Measurements from ENCODE around the gene SDE2. TPM values are rescaled to one million over a fixed set of nuclear protein-coding genes. Genes with fewer than 3 reads are reported as not detected.

SDE2 gene
- total and polyA plus RNA-seq, 2 of the 8 experiments (the other 6 are each of a cell fraction or from before 2014, with no cell fraction given), result 8.5 to 16.7 TPM

GRCh38 chr1:225946082-225946620 lies 53.0 kb downstream of the SDE2 start:
- peaks cover 9 to 25% (median 13%) of the 10 kb centered on the region in 4 experiments for H3K4me1 ChIP-seq (replicated peaks in 1 of 4; ENCODE audit: control insufficient read depth in 3 of 4, insufficient read depth in 4 of 4, low read length in 3 of 4)

More at GRCh38 chr1:225946082-225946620, 53.0 kb downstream of the SDE2 start:
- H3K4me3 ChIP-seq (ENCODE audit: extremely low read depth in 1 of 4, insufficient read depth in 2 of 4, low read depth in 3 of 4, low read length in 4 of 4), result no peak overlapping the region
- peak overlapping the region; percentile 1; the same call in 1 of the 2 replicates for H2BK5ac ChIP-seq (ENCODE audit: low read depth, low read length)
- no peaks in the 10 kb centered on the region for H3K79me1 ChIP-seq (ENCODE audit: low read depth, low read length)
- H3K9me3 ChIP-seq (ENCODE audit: insufficient read depth in 2 of 2, low read depth in 1 of 2, low read length in 1 of 2), result no peaks in the 10 kb centered on the region
- no peak overlapping the region for H3K4ac ChIP-seq (replicated peaks; ENCODE audit: insufficient read length, low read depth, low read length)
- DNase-seq (ENCODE audit: low read depth in 1 of 2, low spot score in 2 of 2) (no peak), FAIRE-seq (no peak)
- no peak overlapping the region for H2BK15ac ChIP-seq (ENCODE audit: low read length)
- H2BK120ac ChIP-seq (replicated peaks; ENCODE audit: low read depth, low read length), result no peak overlapping the region
- H2AK5ac ChIP-seq (ENCODE audit: low read depth, low read length), result peak overlapping the region; percentile 44; the same call in 1 of the 2 replicates
- TF ChIP-seq RFX5 (IDR thresholded peaks at IDR 0.05; ENCODE audit: borderline replicate concordance, low read depth, low read length), result no peak
- TF ChIP-seq TAF7 (optimal IDR thresholded peaks at IDR 0.05; ENCODE audit: borderline replicate concordance, low read depth, low read length), result no peak
- TF ChIP-seq GABPA (IDR thresholded peaks at IDR 0.05; ENCODE audit: borderline replicate concordance, insufficient read depth, low read length), result no peak
- no peak for TF ChIP-seq TEAD4 (IDR thresholded peaks at IDR 0.05; ENCODE audit: low read depth, low read length)
- TF ChIP-seq ATF2 (IDR thresholded peaks at IDR 0.05; ENCODE audit: low read length), result no peak
- no peak for TF ChIP-seq RAD21 (IDR thresholded peaks at IDR 0.05 in 1 of 2, conservative IDR thresholded peaks at IDR 0.05 in 1 of 2; ENCODE audit: low read depth in 2 of 2, low read length in 2 of 2)
- no peak for TF ChIP-seq SP1 (IDR thresholded peaks at IDR 0.05; ENCODE audit: low read depth, low read length)
- TF ChIP-seq RNF2 (IDR thresholded peaks at IDR 0.05; ENCODE audit: borderline replicate concordance, low read depth, low read length, missing control alignments, poor library complexity, severe bottlenecking), result no peak
- TF ChIP-seq GTF2F1 (IDR thresholded peaks at IDR 0.05; ENCODE audit: borderline replicate concordance, low read depth, low read length), result no peak
- no peaks in the 10 kb centered on the region for H4K20me1 ChIP-seq (replicated peaks in 1 of 2; ENCODE audit: control insufficient read depth in 1 of 2, insufficient read depth in 2 of 2, low read length in 2 of 2)
- H4K8ac ChIP-seq (ENCODE audit: extremely low read depth, insufficient read depth, low read length), result no peak overlapping the region
- no peak overlapping the region for H3K23ac ChIP-seq (ENCODE audit: insufficient read length)
- peak overlapping the region; percentile 21 to 25; a peak in 1 of 4 replicates for H3K4me2 ChIP-seq (ENCODE audit: insufficient read depth in 1 of 2, low read depth in 2 of 2, low read length in 2 of 2)
- 0 out of 2 replicates have a peak overlapping the region, but pooled peaks have one; percentile 15 for H2BK20ac ChIP-seq (ENCODE audit: low read length)
- H3K14ac ChIP-seq (ENCODE audit: insufficient read length), result no peak overlapping the region
- peak overlapping the region; percentile 36 for H4K91ac ChIP-seq (replicated peaks; ENCODE audit: insufficient read length, low read length)
- no peaks in the 10 kb centered on the region for H3K79me2 ChIP-seq (ENCODE audit: control insufficient read depth in 1 of 2, insufficient read depth in 2 of 2, low read length in 2 of 2)
- no peak overlapping the region for H3K18ac ChIP-seq (ENCODE audit: extremely low read depth, low read length)
- no peak overlapping the region for H2AFZ ChIP-seq (ENCODE audit: low read length)
- no peak overlapping the region for H3K56ac ChIP-seq (replicated peaks; ENCODE audit: insufficient read length, low read depth, low read length)
- H4K5ac ChIP-seq (ENCODE audit: insufficient read length, low read depth, low read length), result no peak overlapping the region
- WGBS, 2 experiments (ENCODE audit: extremely low coverage in 1 of 2, insufficient coverage in 1 of 2, insufficient read length in 1 of 2, insufficient replicate concordance in 2 of 2, low coverage in 1 of 2, low lambda C conversion rate in 2 of 2, missing lambda C conversion rate in 1 of 2), result 74% methylated on average over 4 of the region's 4 CpGs; no CpG with 5 or more reads in 1 of the 2 experiments
- H3K9ac ChIP-seq (replicated peaks in 1 of 4; ENCODE audit: extremely low read depth in 1 of 4, low read depth in 3 of 4, low read length in 3 of 4), result no peak overlapping the region
- H3K36me3 ChIP-seq (ENCODE audit: control insufficient read depth in 2 of 4, insufficient read depth in 4 of 4, low read length in 3 of 4), result no peaks in the 10 kb centered on the region
- peaks cover 0 to 8% (median 5%) of the 10 kb centered on the region in 4 experiments; a peak in 3 of 7 replicates for H3K27me3 ChIP-seq (replicated peaks in 1 of 4; ENCODE audit: control insufficient read depth in 3 of 4, extremely low read depth in 1 of 4, insufficient read depth in 3 of 4, low read length in 3 of 4)
- peak overlapping the region; percentile 52 for H2BK12ac ChIP-seq (ENCODE audit: low read depth, low read length)
- no peak overlapping the region for H3K27ac ChIP-seq (ENCODE audit: low read depth, low read length)
- POLR2A ChIA-PET (ENCODE audit: partially characterized antibody), result interaction anchor here (0.7 to 2.2 kb wide), 11 partner anchors 17 to 168 kb away, joined by 3 to 8 read pairs (median 4); partner anchors contain the start of genes LEFTY1, PYCR2 and SRP9
- H3K23me2 ChIP-seq (ENCODE audit: low read depth, low read length), result no peaks in the 10 kb centered on the region
- CTCF ChIA-PET (ENCODE audit: partially characterized antibody), result interaction anchor here (0.6 to 3.1 kb wide), 7 partner anchors 15 to 1381 kb away, joined by 3 to 25 read pairs (median 6); no protein-coding TSS in a partner anchor

Measured in H1 (cell line).